HepG2 (cell line): ENCODE data around the gene ULK3. TPM values are rescaled to one million over a fixed set of nuclear protein-coding genes. Genes with fewer than 3 reads are reported as not detected.

Experiments
- ATAC-seq: fragments of 200-7000 bp; cut with Tn5 transposase; 3 replicates; pipeline ENCODE4 v1.9.1; 2020; ENCODE audit warnings: mild to moderate bottlenecking, moderate library complexity
- BruUV-seq: library from RNA; stranded (reverse); fragments of 400-500 nt; replicated peaks from 2 replicates; lab custom pipeline; 2021; lab: Mats Ljungman, UMichigan
- CTCF ChIA-PET: fragments of 300-600 bp; formaldehyde crosslinking; extraction: SDS; loops from one replicate; lab custom pipeline; 2021; ENCODE audit warnings: low total read pairs, inconsistent platforms, low intra/inter-chr PET ratio; lab: Yijun Ruan, JAX
- POLR2A ChIA-PET: fragments of 350-600 bp; sonication (Branson Sonifier 250); formaldehyde crosslinking; loops from one replicate; lab custom pipeline; 2020; ENCODE audit warnings: antibody characterized with exemption, inconsistent platforms; lab: Yijun Ruan, JAX
- DNase-seq: peaks from one replicate; pipeline ENCODE4 v3.0.0-alpha.2; 2015; ENCODE audit warnings: low spot score
- FAIRE-seq: peaks from 3 replicates; lab custom pipeline; 2011; peaks lifted over from hg19 to GRCh38; lab: Jason Lieb, UNC
- H2AFZ ChIP-seq: one replicate; pipeline ENCODE4 v1.6.1; 2011; ENCODE audit warnings: low read length, inconsistent platforms
- H3K27ac ChIP-seq: fragments of 300-600 bp; 3 replicates; pipeline ENCODE4 v1.8.0; 2011; ENCODE audit warnings: mixed run types, mild to moderate bottlenecking, mixed read lengths, low read length, inconsistent platforms; ENCODE audit not compliant: insufficient read depth; ENCODE audit errors: extremely low read length
- H3K27me3 ChIP-seq, 2 experiments: fragments of 200-600 bp in 1 of 2; 2 replicates in 1 of 2; 3 replicates in 1 of 2; pipeline versions ENCODE4 v1.6.0 to v1.8.0; 2011; ENCODE audit warnings: low read length in 2 of 2, mild to moderate bottlenecking in 2 of 2, moderate library complexity in 2 of 2, inconsistent platforms in 1 of 2; ENCODE audit not compliant: insufficient read depth in 2 of 2, control insufficient read depth in 1 of 2
- H3K36me3 ChIP-seq, 2 experiments: fragments of 200-600 bp in 1 of 2; replicated peaks in 1 of 2; 2 replicates in 1 of 2; 3 replicates in 1 of 2; pipeline versions ENCODE4 v1.5.1 to v1.8.0; 2011; ENCODE audit warnings: low read length in 2 of 2, inconsistent platforms in 1 of 2; ENCODE audit not compliant: insufficient read depth in 2 of 2, control insufficient read depth in 1 of 2
- H3K4me1 ChIP-seq: 2 replicates; pipeline ENCODE4 v1.5.1; 2012; ENCODE audit warnings: low read length, inconsistent platforms; ENCODE audit not compliant: insufficient read depth
- H3K4me2 ChIP-seq: 2 replicates; pipeline ENCODE4 v1.6.0; 2011; ENCODE audit warnings: low read depth, low read length, inconsistent platforms
- H3K4me3 ChIP-seq, 3 experiments: fragments of 200-600 bp in 1 of 3; sonication (generic), shearing (Covaris generic) in 1 of 3; replicated peaks in 1 of 3; 2 replicates each; pipeline ENCODE4 v1.5.1; 2011 to 2016; ENCODE audit warnings: low read length in 3 of 3, inconsistent platforms in 2 of 3, low read depth in 2 of 3, mild to moderate bottlenecking in 2 of 3, control low read depth in 1 of 3, mixed read lengths in 1 of 3; ENCODE audit not compliant: insufficient read depth in 1 of 3
- H3K79me2 ChIP-seq: one replicate; pipeline ENCODE4 v1.6.1; 2011; ENCODE audit warnings: low read length, inconsistent platforms; ENCODE audit not compliant: insufficient read depth
- H3K9ac ChIP-seq: 2 replicates; pipeline ENCODE4 v1.6.0; 2011; ENCODE audit warnings: mild to moderate bottlenecking, low read depth, low read length, inconsistent platforms; ENCODE audit not compliant: insufficient read depth
- H3K9me3 ChIP-seq: 2 replicates; pipeline ENCODE4 v1.5.1; 2012; ENCODE audit warnings: mild to moderate bottlenecking, low read length
- H4K20me1 ChIP-seq: 2 replicates; pipeline ENCODE4 v1.6.0; 2011; ENCODE audit warnings: inconsistent platforms, mild to moderate bottlenecking, low read length, moderate library complexity; ENCODE audit not compliant: insufficient read depth
- HMGXB4 ChIP-seq, 2 experiments: sonication (generic) in 1 of 2; formaldehyde crosslinking in 1 of 2; IDR thresholded peaks; 2 replicates each; pipeline versions ENCODE4 v1.4.0 to v1.6.1; 2018 to 2020; ENCODE audit warnings: missing genetic modification reagents in 2 of 2, borderline replicate concordance in 1 of 2, low read depth in 1 of 2, mild to moderate bottlenecking in 1 of 2, missing biosample characterization in 1 of 2
- KDM2A ChIP-seq: sonication (generic); formaldehyde crosslinking; IDR thresholded peaks from 2 replicates; pipeline ENCODE4 v1.4.0; 2020; ENCODE audit warnings: low read depth, missing genetic modification reagents, borderline replicate concordance
- MED8 ChIP-seq: sonication (generic); formaldehyde crosslinking; IDR thresholded peaks from 2 replicates; pipeline ENCODE4 v1.8.1; 2023; ENCODE audit warnings: mild to moderate bottlenecking, missing genetic modification reagents; ENCODE audit not compliant: insufficient replicate concordance
- MXD4 ChIP-seq: IDR thresholded peaks from 2 replicates; pipeline ENCODE4 v1.6.1; 2016; ENCODE audit warnings: mild to moderate bottlenecking, missing biosample characterization, missing genetic modification reagents
- SRSF1 ChIP-seq: fragments of 200-400 bp; formaldehyde crosslinking; optimal IDR thresholded peaks from 2 replicates; pipeline ENCODE3; 2017; ENCODE audit warnings: mild to moderate bottlenecking, low read depth, low read length, moderate library complexity
- STAG1 ChIP-seq: sonication (generic); formaldehyde crosslinking; IDR thresholded peaks from 2 replicates; pipeline ENCODE4 v1.4.0; 2020; ENCODE audit warnings: missing genetic modification reagents
- WIZ ChIP-seq: sonication (generic); formaldehyde crosslinking; IDR thresholded peaks from 2 replicates; pipeline ENCODE4 v1.5.1; 2020; ENCODE audit warnings: mild to moderate bottlenecking, missing genetic modification reagents
- YEATS4 ChIP-seq: sonication (generic); formaldehyde crosslinking; IDR thresholded peaks from 2 replicates; pipeline ENCODE4 v1.4.0; 2020; ENCODE audit warnings: missing genetic modification reagents, borderline replicate concordance
- ZBTB33 ChIP-seq: sonication (generic); formaldehyde crosslinking; IDR thresholded peaks from 2 replicates; pipeline ENCODE4 v1.4.0; 2020; ENCODE audit warnings: missing genetic modification reagents
- ZNF335 ChIP-seq: sonication (generic); formaldehyde crosslinking; IDR thresholded peaks from 2 replicates; pipeline ENCODE4 v1.4.0; 2020; ENCODE audit warnings: missing genetic modification reagents
- ZNF768 ChIP-seq: sonication (generic); formaldehyde crosslinking; IDR thresholded peaks from 2 replicates; pipeline ENCODE4 v1.4.0; 2020; ENCODE audit warnings: missing genetic modification reagents
- WGBS: methylation state at CpG from one replicate; pipeline ENCODE4 v1.1.6; 2017; ENCODE audit warnings: low lambda C conversion rate; 5-methylcytosine and 5-hydroxymethylcytosine counted together
- in situ Hi-C: cut with HindIII; loops from 2 replicates; pipeline ENCODE4 v1.10.0; 2017; ENCODE audit warnings: low pct_unique_long_range_greater_than_20kb; ENCODE audit not compliant: extremely low pct_ligation_motif_present
- intact Hi-C: fragments of 100-400 bp; cut with micrococcal nuclease; formaldehyde crosslinking; loops from one replicate; pipeline ENCODE4 v1.10.0; 2022; ENCODE audit not compliant: unreplicated experiment
- polyA plus RNA-seq, 8 experiments: library from polyadenylated mRNA; depleted of rRNA in 3 of 8; stranded (reverse) in 7 of 8; unstranded in 1 of 8; fragments of >200 nt; fragmentation: Illumina TruSeq in 4 of 8; extraction: Trizol in 4 of 8; gene quantifications; 2 replicates each; pipeline versions ENCODE4 v1.2.1 to v1.2.3, GENCODE V29; 2011 to 2016; ENCODE audit warnings: low read depth in 4 of 8, missing spikeins in 1 of 8, mixed read lengths in 1 of 8; ENCODE audit not compliant: insufficient read depth in 1 of 8
- total RNA-seq, 5 experiments: library from RNA; depleted of rRNA; stranded (reverse); fragments of >200 nt; fragmentation: Illumina TruSeq; extraction: Trizol; gene quantifications; 2 replicates each; pipeline ENCODE4 v1.2.3, GENCODE V29; 2016; ENCODE audit warnings: low read depth in 1 of 5

Gene ULK3
- total and polyA plus RNA-seq, 2 of the 13 experiments (the other 11 are each of a cell fraction or from before 2014, with no cell fraction given): 15.2 to 23.7 TPM

- ChIA-PET CTCF (interaction anchor here (1.3 to 1.6 kb wide), 2 partner anchors 14 to 17 kb away, joined by 3 to 5 read pairs; no protein-coding TSS in a partner anchor), POLR2A (interaction anchor here (1.1 to 1.4 kb wide), 2 partner anchors 11 to 13 kb away, joined by 3 to 7 read pairs; no protein-coding TSS in a partner anchor)
- peaks cover 47% of the 10 kb centered on the region for H3K4me1 ChIP-seq
- H3K27me3 ChIP-seq: no peaks in the 10 kb centered on the region
- no peak overlapping the region for H3K4me2 ChIP-seq
- BruUV-seq: no TSS peak
- H3K9ac ChIP-seq: no peak overlapping the region
- H3K4me3 ChIP-seq: no peak overlapping the region
- no peak for DNase-seq
- H3K79me2 ChIP-seq: peaks cover 61% of the 10 kb centered on the region
- TF ChIP-seq ZNF768: peak; percentile 49; the same call in 1 of the 2 replicates
- TF ChIP-seq MXD4: no peak
- 95% methylated on average over 6 of the region's 7 CpGs for WGBS
- no peak for FAIRE-seq
- H4K20me1 ChIP-seq: peaks cover 31% of the 10 kb centered on the region
- H2AFZ ChIP-seq: no peak overlapping the region
- H3K36me3 ChIP-seq: peaks cover 7 to 28% of the 10 kb centered on the region in 2 experiments; a peak in 4 of 5 replicates
- no peaks in the 10 kb centered on the region for H3K9me3 ChIP-seq
- ATAC-seq: no peak
- in situ Hi-C loops: loop anchor here (10.0 kb wide), 1 partner anchor 243 kb away; the partner anchor contains the start of gene ARID3B
- H3K27ac ChIP-seq: no peak overlapping the region
- intact Hi-C loops: no loop called here
Observed at GRCh38 chr15:74788042-74788682, 54.8 kb downstream of the ULK3 start.

GRCh38 chr15:74787251-74788041 is 55.5 kb downstream of the ULK3 start:
- Histone ChIP-seq H2AFZ (no peak overlapping the region), H3K27me3 (no peaks in the 10 kb centered on the region), H3K9ac (no peak overlapping the region), H3K4me1 (peaks cover 52% of the 10 kb centered on the region), H3K4me2 (no peak overlapping the region), H3K4me3 (no peak overlapping the region), H4K20me1 (peaks cover 30% of the 10 kb centered on the region), H3K27ac (no peak overlapping the region), H3K36me3 (peaks cover 7 to 28% of the 10 kb centered on the region in 2 experiments; a peak in 4 of 5 replicates), H3K9me3 (no peaks in the 10 kb centered on the region), H3K79me2 (peaks cover 67% of the 10 kb centered on the region)
- CTCF ChIA-PET: interaction anchor here (1.3 to 1.6 kb wide), 2 partner anchors 14 to 16 kb away, joined by 3 to 5 read pairs; no protein-coding TSS in a partner anchor
- DNase-seq (no peak), FAIRE-seq (no peak), ATAC-seq (peak; percentile 64)
- no TSS peak for BruUV-seq
- POLR2A ChIA-PET: interaction anchor here (1.1 to 1.4 kb wide), 2 partner anchors 10 to 13 kb away, joined by 3 to 7 read pairs; no protein-coding TSS in a partner anchor
- in situ Hi-C loops: loop anchor here (10.0 kb wide), 1 partner anchor 243 kb away; the partner anchor contains the start of gene ARID3B
- intact Hi-C loops: loop anchor here (1.0 kb wide), 1 partner anchor 16 kb away; no protein-coding TSS in a partner anchor
- WGBS: 74% methylated on average over 11 of the region's 13 CpGs
- TF ChIP-seq YEATS4 (CRISPR knock-in tag) (no peak), SRSF1 (peak; percentile 21), MED8 (CRISPR knock-in tag) (no peak), KDM2A (CRISPR knock-in tag) (peak; percentile 22; the same call in 1 of the 2 replicates), HMGXB4 (CRISPR knock-in tag; IDR thresholded peaks at IDR 0.05; ENCODE audit: borderline replicate concordance in 1 of 2, low read depth in 1 of 2) (no peak), WIZ (CRISPR knock-in tag) (no peak), STAG1 (CRISPR knock-in tag) (peak; percentile 23; the same call in 1 of the 2 replicates), ZBTB33 (CRISPR knock-in tag) (peak; percentile 78), ZNF335 (CRISPR knock-in tag) (no peak)
